Muscle layer of colon (tissue), 2 donors: ENCODE data around the gene CT45A5.
"Not testable (repeated sequence)": the region's sequence is repeated elsewhere in the genome, so short reads cannot be mapped to it uniquely, and the experiment has no call there.

Source experiments
- H3K27ac ChIP-seq: one replicate; pipeline ENCODE4 v1.7.0; 2013; ENCODE audit warnings: low read depth, mild to moderate bottlenecking, low read length, moderate library complexity
- H3K27me3 ChIP-seq, 2 donors: one replicate each; pipeline ENCODE4 v1.7.0; 2013; ENCODE audit warnings: low read length in 2 of 2, mild to moderate bottlenecking in 2 of 2; ENCODE audit not compliant: insufficient read depth in 2 of 2, control insufficient read depth in 1 of 2
- H3K36me3 ChIP-seq: one replicate; pipeline ENCODE4 v1.7.0; 2013; ENCODE audit warnings: mild to moderate bottlenecking, low read length; ENCODE audit not compliant: insufficient read depth
- H3K4me1 ChIP-seq: one replicate; pipeline ENCODE4 v1.7.0; 2013; ENCODE audit warnings: mild to moderate bottlenecking, low read length; ENCODE audit not compliant: insufficient read depth
- H3K4me3 ChIP-seq, 2 donors: one replicate each; pipeline ENCODE4 v1.7.0; 2013; ENCODE audit warnings: low read length in 2 of 2, low read depth in 1 of 2, mild to moderate bottlenecking in 1 of 2, moderate library complexity in 1 of 2
- H3K9ac ChIP-seq: one replicate; pipeline ENCODE4 v1.7.0; 2013; ENCODE audit warnings: low read length
- H3K9me3 ChIP-seq: one replicate; pipeline ENCODE4 v1.7.0; 2013; ENCODE audit warnings: mild to moderate bottlenecking, low read length
- donor health status: abdominal sarcoma.
- donor health status: Adenocarcinoma of cecum.

The CT45A5 gene

DNA sequence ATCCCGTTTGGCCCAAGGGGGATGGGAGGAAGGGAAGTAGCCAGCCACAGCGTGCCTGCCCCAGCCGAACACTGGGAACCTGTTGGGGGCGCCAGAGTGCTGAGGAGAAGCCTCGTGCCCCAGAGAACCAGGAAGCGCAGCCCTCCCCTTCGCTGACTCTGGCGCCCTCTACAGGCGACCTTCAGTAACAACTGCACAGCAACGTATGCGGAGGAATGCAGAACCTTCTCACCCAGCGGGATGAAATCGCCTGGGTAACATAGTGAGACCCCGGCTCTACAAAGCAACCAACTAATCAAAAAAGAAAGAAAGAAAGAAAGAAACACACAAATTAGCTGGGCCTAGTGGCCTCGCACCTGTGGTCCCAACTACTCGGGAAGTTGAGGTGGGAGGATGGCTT, at the start of gene CT45A5:
TSS of gene CT45A5 (minus strand) at position 101 of the 400 bp plus-strand sequence. CDS start 3,774 bp downstream, outside the sequence.
- H3K27me3 ChIP-seq, result not testable (repeated sequence)

DNA sequence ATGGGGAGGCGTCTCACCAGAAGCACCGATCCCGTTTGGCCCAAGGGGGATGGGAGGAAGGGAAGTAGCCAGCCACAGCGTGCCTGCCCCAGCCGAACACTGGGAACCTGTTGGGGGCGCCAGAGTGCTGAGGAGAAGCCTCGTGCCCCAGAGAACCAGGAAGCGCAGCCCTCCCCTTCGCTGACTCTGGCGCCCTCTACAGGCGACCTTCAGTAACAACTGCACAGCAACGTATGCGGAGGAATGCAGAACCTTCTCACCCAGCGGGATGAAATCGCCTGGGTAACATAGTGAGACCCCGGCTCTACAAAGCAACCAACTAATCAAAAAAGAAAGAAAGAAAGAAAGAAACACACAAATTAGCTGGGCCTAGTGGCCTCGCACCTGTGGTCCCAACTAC, 34.6 kb upstream of the CT45A5 start, which contains the start of gene CT45A2:
TSS of gene CT45A2 (minus strand) at position 101 of the 400 bp plus-strand sequence. CDS start 3,747 bp downstream, outside the sequence.
- not testable (repeated sequence) for H3K9ac ChIP-seq, H3K4me1 ChIP-seq, H3K36me3 ChIP-seq, H3K4me3 ChIP-seq, H3K27me3 ChIP-seq, H3K27ac ChIP-seq, H3K9me3 ChIP-seq

More for the DNA sequence above, at the start of gene CT45A5:
- not testable (repeated sequence) for H3K9ac ChIP-seq, H3K27ac ChIP-seq, H3K4me3 ChIP-seq, H3K9me3 ChIP-seq, H3K4me1 ChIP-seq, H3K36me3 ChIP-seq

GRCh38 chrX:135802687-135803086, 17.4 kb upstream of the CT45A5 start, which contains the start of gene CT45A6:
Gene CT45A6, minus strand, starts transcription at chrX:135802787. Its CDS starts 3,794 bp downstream, at chrX:135798993.
- H3K9ac ChIP-seq, H3K36me3 ChIP-seq, H3K9me3 ChIP-seq, H3K4me3 ChIP-seq, H3K4me1 ChIP-seq, H3K27ac ChIP-seq, H3K27me3 ChIP-seq: not testable (repeated sequence)

GRCh38 chrX:135768091-135768490, 17.2 kb downstream of the CT45A5 start, which contains the start of gene CT45A3:
Gene CT45A3, minus strand, starts transcription at chrX:135768191. Its CDS starts 3,747 bp downstream, at chrX:135764444.
- H3K27me3 ChIP-seq, H3K27ac ChIP-seq, H3K36me3 ChIP-seq, H3K4me3 ChIP-seq, H3K9me3 ChIP-seq, H3K9ac ChIP-seq, H3K4me1 ChIP-seq: not testable (repeated sequence)

DNA sequence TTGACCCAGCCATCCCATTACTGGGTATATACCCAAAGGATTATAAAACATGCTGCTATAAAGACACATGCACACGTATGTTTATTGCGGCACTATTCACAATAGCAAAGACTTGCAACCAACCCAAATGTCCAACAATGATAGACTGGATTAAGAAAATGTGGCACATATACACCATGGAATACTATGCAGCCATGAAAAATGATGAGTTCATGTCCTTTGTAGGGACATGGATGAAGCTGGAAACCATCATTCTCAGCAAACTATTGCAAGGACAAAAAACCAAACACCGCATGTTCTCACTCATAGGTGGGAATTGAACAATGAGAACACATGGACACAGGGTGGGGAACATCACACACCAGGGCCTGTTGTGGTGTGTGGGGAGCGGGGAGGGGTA, 40.6 kb downstream of the CT45A5 start:
- H3K27ac ChIP-seq, H3K9ac ChIP-seq, H3K36me3 ChIP-seq, H3K4me1 ChIP-seq, H3K9me3 ChIP-seq, H3K4me3 ChIP-seq, H3K27me3 ChIP-seq: not testable (repeated sequence)

DNA sequence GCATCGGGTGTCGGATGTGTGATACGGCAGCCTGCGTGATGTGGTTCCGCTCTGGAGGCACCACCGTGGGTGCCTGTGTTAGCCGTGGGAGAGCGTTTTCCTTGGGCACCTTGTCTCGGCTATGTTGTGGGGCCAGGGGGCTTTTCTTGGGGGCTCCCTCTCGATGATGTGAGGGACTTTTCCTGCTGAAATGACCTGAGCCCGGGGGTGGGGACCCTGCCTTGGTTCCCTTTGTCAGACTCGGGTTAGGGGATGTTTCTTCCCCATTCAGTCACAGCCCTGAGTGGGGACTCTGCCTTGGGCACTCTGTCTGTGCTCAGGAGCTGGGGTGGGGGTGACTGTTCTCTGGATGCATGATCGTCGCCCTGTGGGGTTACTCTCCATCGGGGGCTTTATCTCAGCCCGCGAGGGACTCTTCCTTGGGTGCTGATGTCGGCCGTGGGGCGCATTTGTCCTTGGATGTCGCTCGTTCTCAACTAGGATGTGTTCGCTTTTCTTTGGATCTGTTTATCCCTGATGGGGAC, 44.0 kb downstream of the CT45A5 start:
- H3K4me1 ChIP-seq, result no peaks in the 10 kb centered on the region
- H3K27ac ChIP-seq, result no peak overlapping the region
- no peak overlapping the region for H3K4me3 ChIP-seq
- H3K36me3 ChIP-seq, result no peaks in the 10 kb centered on the region
- H3K9me3 ChIP-seq, result no peaks in the 10 kb centered on the region
- H3K27me3 ChIP-seq, result no peaks in the 10 kb centered on the region
- H3K9ac ChIP-seq, result no peak overlapping the region

GRCh38 chrX:135740681-135741149, 44.6 kb downstream of the CT45A5 start:
- no peaks in the 10 kb centered on the region for H3K9me3 ChIP-seq
- H3K4me3 ChIP-seq, result no peak overlapping the region
- H3K36me3 ChIP-seq, result no peaks in the 10 kb centered on the region
- H3K27ac ChIP-seq, result no peak overlapping the region
- no peaks in the 10 kb centered on the region for H3K4me1 ChIP-seq
- H3K9ac ChIP-seq, result no peak overlapping the region
- H3K27me3 ChIP-seq, result no peaks in the 10 kb centered on the region

GRCh38 chrX:135737366-135738071, 47.8 kb downstream of the CT45A5 start:
- Histone ChIP-seq H3K36me3 (no peaks in the 10 kb centered on the region), H3K4me1 (no peaks in the 10 kb centered on the region), H3K9ac (no peak overlapping the region), H3K9me3 (no peaks in the 10 kb centered on the region), H3K27ac (no peak overlapping the region), H3K4me3 (no peak overlapping the region), H3K27me3 (no peaks in the 10 kb centered on the region)

DNA sequence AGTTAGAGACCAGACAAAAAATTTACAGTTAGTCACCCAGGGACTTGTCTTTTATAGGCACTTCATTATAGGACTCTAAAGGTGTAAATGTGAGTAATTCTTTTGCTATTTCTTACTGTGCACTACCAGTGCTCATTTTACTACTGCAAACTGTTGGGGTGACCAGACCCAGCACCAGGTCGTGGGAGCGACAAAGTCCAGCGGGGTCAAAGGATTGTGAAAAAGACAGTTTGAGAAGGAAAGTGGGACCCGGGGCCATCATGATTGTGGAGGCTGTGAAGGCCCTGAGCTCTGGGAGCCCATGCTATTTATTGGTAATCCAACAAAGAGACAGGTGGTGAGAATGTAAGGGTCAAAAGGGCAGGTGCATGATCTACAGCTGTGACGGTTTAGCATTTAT, 50.6 kb downstream of the CT45A5 start:
- not testable (repeated sequence) for H3K4me3 ChIP-seq, H3K4me1 ChIP-seq, H3K9me3 ChIP-seq, H3K36me3 ChIP-seq, H3K9ac ChIP-seq, H3K27me3 ChIP-seq, H3K27ac ChIP-seq
